ENCODE results near the gene STXBP5. TPM values are rescaled to one million over a fixed set of nuclear protein-coding genes. Genes with fewer than 3 reads are reported as not detected.
A peak's percentile ranks its signal among the peaks of the same experiment; 100 is the strongest.

The STXBP5 gene
- total and polyA plus RNA-seq, 9 of the 15 experiments (the other 6 are each of a cell fraction or from before 2014, with no cell fraction given), result 23.3 to 172 (median 71.5) TPM

- TF ChIP-seq ZBTB11 (CRISPR knock-in tag; IDR thresholded peaks at IDR 0.05) (0 out of 6 replicates have a peak, but pooled peaks of 1 of the 3 experiments have one; percentile 36), SMAD4 (CRISPR knock-in tag; conservative IDR thresholded peaks at IDR 0.05) (peak; percentile 68), MLLT1 (IDR thresholded peaks at IDR 0.05) (0 out of 4 replicates have a peak, but pooled peaks of 1 of the 2 experiments have one; percentile 22), ELF2 (CRISPR knock-in tag; IDR thresholded peaks at IDR 0.05) (peak; percentile 71; the same call in 1 of the 2 replicates), DMBX1 (CRISPR knock-in tag; IDR thresholded peaks at IDR 0.05; ENCODE audit: borderline replicate concordance) (peak; percentile 88), ZNF76 (CRISPR knock-in tag; IDR thresholded peaks at IDR 0.05; ENCODE audit: borderline replicate concordance) (0 out of 2 replicates have a peak, but pooled peaks have one; percentile 31), SIX5 (IDR thresholded peaks at IDR 0.05; ENCODE audit: borderline replicate concordance in 1 of 2, insufficient read depth in 1 of 2, low read depth in 1 of 2, low read length in 2 of 2) (no peak), TCF3 (CRISPR knock-in tag; IDR thresholded peaks at IDR 0.05) (no peak), POLR2G (IDR thresholded peaks at IDR 0.05; ENCODE audit: low read depth, low read length) (0 out of 2 replicates have a peak, but pooled peaks have one; percentile 20), MXD1 (CRISPR knock-in tag; IDR thresholded peaks at IDR 0.05; ENCODE audit: borderline replicate concordance, poor library complexity, severe bottlenecking) (no peak), PBX2 (CRISPR knock-in tag; IDR thresholded peaks at IDR 0.05; ENCODE audit: low read depth) (no peak), PBX2 (tag; conservative IDR thresholded peaks at IDR 0.05; ENCODE audit: low read depth) (0 out of 2 replicates have a peak, but pooled peaks have one; percentile 5), ZNF584 (CRISPR knock-in tag; IDR thresholded peaks at IDR 0.05; ENCODE audit: low read depth) (peak; percentile 23; the same call in 1 of the 2 replicates), ZNF707 (CRISPR knock-in tag; conservative IDR thresholded peaks at IDR 0.05) (no peak), ZNF311 (CRISPR knock-in tag; IDR thresholded peaks at IDR 0.05) (peak; percentile 80; the same call in 1 of the 2 replicates), NR2C1 (IDR thresholded peaks at IDR 0.05) (no peak), NR2C1 (tag; IDR thresholded peaks at IDR 0.05) (peak; percentile 33; the same call in 1 of the 2 replicates)
These were observed 42.8 kb upstream of the STXBP5 start (continued) for GRCh38 chr6:147161253-147161973.

Data from K562 (cell line).